SIG-M5 treated with dmso at 0.1 percent for 504 hours (cell line): ENCODE results near the gene COL11A2.
A peak's percentile ranks its signal among the peaks of the same experiment; 100 is the strongest.

ENCODE experiments used
- DNase-seq: peaks from one replicate; lab custom pipeline; 2025; ENCODE audit not compliant: unreplicated experiment; lab: John Stamatoyannopoulos, UW

COL11A2 gene

DNA sequence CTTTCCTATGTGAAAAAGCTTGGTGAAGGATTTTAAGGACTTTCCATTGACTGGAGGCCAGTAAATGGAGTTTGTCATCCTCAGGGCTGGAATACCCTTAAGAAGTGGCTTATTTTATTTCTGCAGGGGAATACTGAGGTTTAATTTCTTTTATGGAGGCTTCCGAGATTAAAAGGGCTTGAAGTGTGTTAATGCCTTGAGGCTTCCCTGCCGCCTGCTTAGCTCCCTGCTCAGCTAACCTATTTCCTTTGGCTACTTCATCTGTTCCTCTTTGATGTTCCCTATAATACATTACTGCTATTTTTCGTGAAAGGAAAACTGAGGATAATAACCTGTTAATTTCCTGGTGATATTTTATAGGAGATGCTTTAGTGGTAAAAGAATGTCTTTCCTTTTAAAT is 72.3 kb downstream of the COL11A2 start:
- DNase-seq, result no peak

DNA sequence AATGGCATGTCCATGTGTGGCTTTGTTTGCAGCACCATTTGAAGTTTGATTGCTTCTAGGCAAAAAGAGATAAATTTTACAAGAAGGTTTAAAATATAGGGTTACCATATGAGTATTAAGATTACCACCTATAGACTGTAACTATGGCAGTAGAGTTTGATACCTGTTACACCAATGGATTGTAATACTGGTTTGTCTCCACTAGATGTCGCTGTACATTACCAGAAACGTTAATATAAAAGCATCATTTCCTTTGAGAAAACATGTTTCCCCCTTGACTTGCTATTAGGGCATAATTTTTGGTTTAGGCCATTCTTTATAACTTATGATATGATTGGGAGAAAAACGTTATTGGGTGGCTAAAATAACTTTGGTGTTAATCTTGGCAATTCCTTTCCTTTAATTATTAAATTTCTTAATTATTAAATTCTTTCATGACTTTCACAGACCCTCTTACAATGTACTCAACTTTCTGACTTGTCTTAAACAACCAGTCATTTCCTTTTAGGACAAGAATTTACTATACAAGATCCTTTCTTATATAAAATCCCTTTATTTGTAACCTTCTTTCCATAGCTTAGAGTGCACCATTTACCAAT is 73.6 kb downstream of the COL11A2 start:
- DNase-seq, result peak; percentile 57

DNA sequence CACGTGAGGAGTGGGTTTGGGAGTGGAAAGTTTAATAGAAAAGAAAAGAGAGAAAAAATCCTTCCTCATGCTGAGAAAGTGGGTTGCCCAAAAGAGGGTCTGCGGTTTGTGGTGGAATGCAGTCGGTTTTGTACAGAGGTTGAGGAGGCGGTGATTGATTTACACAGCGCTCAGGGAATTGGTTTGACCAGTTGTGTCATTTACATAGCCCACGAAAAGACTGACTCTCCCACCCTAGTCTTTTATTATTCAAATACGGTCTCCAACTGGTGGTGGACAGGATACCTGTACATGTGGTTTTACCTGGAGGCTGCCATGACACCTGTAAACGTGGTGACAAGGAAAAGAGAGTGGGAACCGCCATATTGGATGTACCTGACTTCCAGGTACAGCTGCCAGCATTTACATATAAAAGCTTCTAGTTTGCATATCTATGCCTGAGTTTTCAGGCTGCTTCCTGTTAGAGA is 74.4 kb downstream of the COL11A2 start:
- no peak for DNase-seq

DNA sequence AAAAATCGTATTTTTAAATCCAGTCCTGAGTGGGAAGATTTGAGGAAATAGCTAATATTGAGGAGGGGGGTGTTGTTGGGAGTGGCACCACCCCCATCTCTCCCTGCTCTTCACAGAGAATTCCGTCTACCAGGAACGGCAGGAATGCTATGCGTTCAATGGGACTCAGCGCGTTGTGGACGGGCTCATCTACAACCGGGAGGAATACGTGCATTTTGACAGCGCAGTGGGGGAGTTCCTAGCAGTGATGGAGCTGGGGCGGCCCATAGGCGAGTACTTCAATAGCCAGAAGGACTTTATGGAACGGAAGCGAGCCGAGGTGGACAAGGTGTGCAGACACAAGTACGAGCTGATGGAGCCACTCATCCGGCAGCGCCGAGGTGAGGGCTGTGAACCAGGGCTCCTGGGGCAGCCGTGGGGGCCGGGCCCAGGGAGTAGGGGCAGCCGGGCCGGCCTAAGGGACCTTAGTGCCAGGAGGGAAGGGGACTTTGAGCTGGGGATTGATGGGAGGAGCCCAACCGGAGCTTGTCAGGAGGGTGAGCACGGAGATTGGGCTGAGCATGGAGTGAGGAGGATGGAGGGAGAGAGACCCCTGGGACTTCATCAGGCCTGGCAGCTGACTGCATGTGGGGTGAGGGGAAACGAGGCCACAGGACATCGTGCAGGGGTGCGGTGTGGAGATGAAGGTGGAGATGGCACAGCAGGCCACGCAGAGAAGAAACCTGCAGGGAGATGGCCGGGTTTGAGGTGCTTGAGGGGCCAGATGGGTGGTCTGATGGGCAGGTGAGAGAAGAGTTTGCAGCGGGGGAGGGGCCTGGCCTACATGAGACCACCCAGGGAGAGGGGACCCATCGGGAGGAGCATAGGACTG is 75.2 kb downstream of the COL11A2 start:
- DNase-seq, result no peak

DNA sequence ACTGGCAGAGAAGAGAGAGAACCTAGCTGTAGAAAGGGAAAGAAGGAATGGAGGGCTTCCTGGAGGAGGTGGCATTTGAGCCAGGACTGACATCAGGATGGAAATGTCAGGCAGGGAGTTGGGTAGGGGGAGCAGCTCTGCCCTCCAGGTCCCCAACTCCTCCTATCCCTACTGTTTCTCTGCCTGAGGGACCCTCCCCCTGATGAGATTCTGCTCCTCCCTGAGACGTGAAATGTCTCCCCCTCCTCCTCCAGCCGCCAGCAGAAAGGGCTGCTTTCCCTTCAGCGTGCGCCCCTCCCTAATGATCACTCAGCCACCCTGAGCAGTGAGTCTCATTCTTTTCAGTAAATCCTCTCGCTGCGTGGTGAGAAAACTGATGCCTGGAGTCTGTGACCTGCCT is 75.8 kb downstream of the COL11A2 start:
- DNase-seq, result no peak

DNA sequence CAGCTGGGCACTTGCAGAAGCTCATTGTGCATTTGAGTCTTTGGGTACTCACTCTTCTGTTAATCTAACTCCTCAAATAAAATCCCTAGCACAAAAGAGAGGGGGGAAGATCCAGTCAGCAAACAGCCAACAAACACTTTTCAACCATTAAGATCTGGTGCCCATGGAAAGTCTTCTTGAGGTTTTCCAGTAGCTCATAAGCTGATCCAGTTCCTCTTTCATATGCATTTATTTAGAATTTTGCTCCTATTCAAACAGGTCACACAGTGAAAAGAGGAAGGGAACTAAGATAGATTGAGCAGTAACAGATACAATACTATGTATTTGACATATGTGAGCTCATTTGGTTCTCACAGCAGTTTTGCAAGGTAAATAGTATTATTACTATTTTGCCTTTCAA is 77.9 kb downstream of the COL11A2 start:
- DNase-seq, result peak; percentile 89

DNA sequence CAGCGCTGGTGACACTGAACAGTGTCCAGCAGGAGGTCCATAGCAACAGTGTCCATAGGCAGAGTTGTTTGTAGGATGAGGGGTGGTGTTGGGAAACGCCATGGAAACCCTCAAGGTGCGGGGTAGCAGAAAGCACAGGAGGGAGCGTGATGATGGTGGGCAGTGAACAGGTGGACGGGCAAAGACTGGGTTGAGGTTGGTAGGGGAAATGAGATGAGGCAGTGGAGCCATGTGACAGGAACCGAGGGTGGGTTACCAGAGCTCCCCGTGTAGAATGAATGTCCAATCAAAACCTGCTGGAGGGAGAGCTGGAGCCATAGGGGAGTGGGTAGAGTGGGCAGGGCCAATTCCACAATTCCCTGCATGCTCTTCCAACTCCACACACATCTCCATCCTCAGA is 78.5 kb downstream of the COL11A2 start:
- DNase-seq, result no peak
